Activated naive CD4-positive, alpha-beta T cell treated with anti-CD3 and anti-CD28 coated beads for 36 hours (primary cell): ENCODE measurements around the gene CDC27. TPM values are rescaled to one million over a fixed set of nuclear protein-coding genes. Genes with fewer than 3 reads are reported as not detected.
"Not testable (repeated sequence)": the region's sequence is repeated elsewhere in the genome, so short reads cannot be mapped to it uniquely, and the experiment has no call there.

Experiments
- CTCF ChIA-PET: fragments of 350-600 bp; sonication (Branson Sonifier 250); formaldehyde crosslinking; loops from one replicate; lab custom pipeline; 2021; ENCODE audit warnings: antibody characterized with exemption; lab: Charles Lee
- DNase-seq: peaks from one replicate; pipeline ENCODE4 v3.0.0-alpha.2; 2020
- H3K27ac Mint-ChIP-seq: one replicate; pipeline ENCODE4 v1.8.0; 2021; ENCODE audit warnings: mild to moderate bottlenecking, mixed read lengths
- H3K27me3 Mint-ChIP-seq: one replicate; pipeline ENCODE4 v1.8.0; 2021; ENCODE audit warnings: low read depth, mixed read lengths
- H3K36me3 Mint-ChIP-seq: one replicate; pipeline ENCODE4 v1.8.0; 2021; ENCODE audit warnings: low read depth, mixed read lengths
- H3K4me1 Mint-ChIP-seq: one replicate; pipeline ENCODE4 v1.8.0; 2021; ENCODE audit warnings: low read depth, mixed read lengths
- H3K4me3 Mint-ChIP-seq: one replicate; pipeline ENCODE4 v1.8.0; 2021; ENCODE audit warnings: mild to moderate bottlenecking, moderate library complexity, mixed read lengths
- H3K9me3 Mint-ChIP-seq: one replicate; pipeline ENCODE4 v1.8.0; 2021; ENCODE audit warnings: mixed read lengths
- intact Hi-C: fragments of 100-400 bp; cut with micrococcal nuclease; formaldehyde crosslinking; loops from one replicate; pipeline ENCODE4 v1.15.1; 2023
- total RNA-seq, 2 experiments: library from RNA; stranded (reverse); gene quantifications; one replicate each; pipeline ENCODE4 v1.2.3, GENCODE V29; 2021

Gene CDC27
- total RNA-seq, 2 experiments from 2014 or later = 105 to 117 TPM

DNA sequence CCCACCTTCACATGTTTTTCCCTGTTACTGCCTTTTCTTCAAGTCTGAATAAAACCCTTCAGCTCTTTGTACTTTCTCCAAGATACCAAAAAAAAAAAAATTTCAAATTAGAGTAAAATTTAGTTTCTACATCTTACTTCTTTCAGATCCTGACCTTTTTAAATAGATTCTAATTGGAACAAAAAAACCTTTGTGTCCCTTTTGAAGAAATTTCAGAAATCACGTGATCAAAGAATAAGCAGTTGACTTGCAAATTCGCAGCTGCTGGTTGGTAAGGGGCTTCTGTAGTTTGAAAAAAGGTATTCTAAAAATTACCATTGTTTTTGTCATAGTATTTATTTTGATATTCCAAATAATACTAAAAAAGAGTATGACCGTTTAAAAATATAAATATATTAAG lies 71.7 kb downstream of the CDC27 start:
- peaks cover 14% of the 10 kb centered on the region for H3K36me3 Mint-ChIP-seq
- H3K27me3 Mint-ChIP-seq = no peaks in the 10 kb centered on the region
- peaks cover 15% of the 10 kb centered on the region for H3K4me1 Mint-ChIP-seq
- no peak overlapping the region for H3K4me3 Mint-ChIP-seq
- CTCF ChIA-PET = interaction anchor here (0.6 to 1.1 kb wide), 2 partner anchors 52 to 55 kb away, joined by 3 read pairs; no protein-coding TSS in a partner anchor
- intact Hi-C loops = no loop called here
- H3K9me3 Mint-ChIP-seq = no peaks in the 10 kb centered on the region
- H3K27ac Mint-ChIP-seq = no peak overlapping the region
- DNase-seq = no peak

DNA sequence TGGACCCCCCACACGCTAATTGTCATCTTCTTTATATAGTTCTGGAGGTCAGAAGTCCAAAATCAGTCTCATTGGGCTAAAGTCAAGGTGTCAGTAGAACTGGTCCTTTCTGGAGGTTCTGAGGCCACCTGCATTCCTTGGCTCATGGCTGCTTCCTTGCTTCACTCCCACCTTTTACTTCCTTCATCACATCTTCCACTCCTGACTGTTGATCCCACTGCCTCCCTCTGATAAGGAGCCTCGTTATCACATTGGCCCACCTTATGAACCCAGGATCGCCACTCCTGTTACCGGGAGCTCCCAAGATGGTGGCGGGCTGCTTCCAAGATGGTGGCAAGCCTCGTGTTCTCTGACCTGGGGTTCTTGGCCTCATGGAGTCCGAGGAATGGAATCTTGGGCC lies 83.0 kb downstream of the CDC27 start:
- DNase-seq = no peak
- no peaks in the 10 kb centered on the region for H3K9me3 Mint-ChIP-seq
- CTCF ChIA-PET = no interaction called here
- H3K36me3 Mint-ChIP-seq = no peaks in the 10 kb centered on the region
- H3K4me1 Mint-ChIP-seq = no peaks in the 10 kb centered on the region
- H3K4me3 Mint-ChIP-seq = no peak overlapping the region
- intact Hi-C loops = no loop called here
- no peak overlapping the region for H3K27ac Mint-ChIP-seq
- H3K27me3 Mint-ChIP-seq = peaks cover 1% of the 10 kb centered on the region

DNA sequence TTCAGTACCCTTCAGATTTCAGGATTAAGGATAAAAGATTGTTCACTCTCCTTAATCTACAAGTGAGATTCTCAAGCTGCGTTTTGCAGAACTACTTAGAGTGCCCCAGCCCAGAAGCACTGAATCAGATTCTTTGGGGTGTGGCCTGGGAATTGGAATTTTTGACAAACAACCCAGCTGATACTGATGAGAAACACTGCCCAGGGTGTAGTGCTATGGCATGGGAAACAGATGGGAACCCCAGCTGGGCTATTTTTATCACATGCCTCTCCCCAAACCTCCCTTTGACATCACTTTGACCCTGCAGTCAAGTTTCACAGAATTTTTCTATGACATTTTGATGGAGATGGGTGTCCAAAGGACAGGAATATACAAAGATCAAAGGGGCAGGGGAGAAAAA lies 83.8 kb downstream of the CDC27 start:
- intact Hi-C loops, H3K27me3 Mint-ChIP-seq, H3K4me3 Mint-ChIP-seq, H3K36me3 Mint-ChIP-seq, H3K9me3 Mint-ChIP-seq, H3K4me1 Mint-ChIP-seq, DNase-seq, H3K27ac Mint-ChIP-seq, CTCF ChIA-PET: not testable (repeated sequence)

DNA sequence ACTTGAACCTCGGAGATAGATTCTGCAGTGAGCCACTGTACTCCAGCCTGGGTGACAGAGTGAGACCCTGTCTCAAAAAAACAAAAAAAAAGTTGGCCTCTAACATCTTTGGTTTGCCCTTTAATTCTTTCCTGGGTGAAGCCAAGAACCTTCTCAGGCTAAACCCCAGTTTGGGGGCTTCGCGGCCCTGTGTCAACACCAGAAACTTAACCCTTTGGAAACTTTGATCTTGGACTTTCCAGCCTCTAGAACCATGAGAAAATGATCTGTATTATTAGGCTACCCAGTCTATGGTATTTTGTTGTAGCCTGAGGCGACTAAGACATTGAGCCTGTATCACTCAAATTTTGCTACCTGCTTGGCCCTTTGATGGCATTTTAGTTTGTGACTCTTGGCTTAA lies 86.2 kb downstream of the CDC27 start:
- intact Hi-C loops = no loop called here
- CTCF ChIA-PET = no interaction called here

GRCh38 chr17:47099987-47100711 lies 88.9 kb downstream of the CDC27 start:
- H3K4me3 Mint-ChIP-seq = peak overlapping the region; percentile 100

More for the DNA sequence above, 86.2 kb downstream of the CDC27 start:
- H3K4me3 Mint-ChIP-seq = no peak overlapping the region
- H3K36me3 Mint-ChIP-seq = peaks cover 1% of the 10 kb centered on the region
- H3K27me3 Mint-ChIP-seq = no peaks in the 10 kb centered on the region
- H3K9me3 Mint-ChIP-seq = no peaks in the 10 kb centered on the region
- DNase-seq = no peak
- peaks cover 11% of the 10 kb centered on the region for H3K4me1 Mint-ChIP-seq
- no peak overlapping the region for H3K27ac Mint-ChIP-seq

GRCh38 chr17:47099451-47099986 lies 89.6 kb downstream of the CDC27 start:
- Mint-ChIP-seq H3K27ac (no peak overlapping the region), H3K9me3 (no peaks in the 10 kb centered on the region), H3K4me3 (peak overlapping the region; percentile 100), H3K27me3 (no peaks in the 10 kb centered on the region), H3K36me3 (peaks cover 3% of the 10 kb centered on the region), H3K4me1 (peaks cover 16% of the 10 kb centered on the region)
- peak; percentile 13 for DNase-seq
- intact Hi-C loops = loop anchor here (2.0 kb wide), 1 partner anchor 33 kb away; no protein-coding TSS in a partner anchor
- CTCF ChIA-PET = no interaction called here

More at GRCh38 chr17:47099987-47100711, 88.9 kb downstream of the CDC27 start:
- DNase-seq = peak; percentile 96
- Mint-ChIP-seq H3K4me1 (peaks cover 16% of the 10 kb centered on the region), H3K27me3 (no peaks in the 10 kb centered on the region), H3K36me3 (peaks cover 3% of the 10 kb centered on the region), H3K27ac (peak overlapping the region; percentile 90), H3K9me3 (no peaks in the 10 kb centered on the region)
- CTCF ChIA-PET = no interaction called here
- intact Hi-C loops = loop anchor here (1.0 to 2.0 kb wide), 2 partner anchors 33 to 89 kb away; partner anchors contain the start of gene CDC27

DNA sequence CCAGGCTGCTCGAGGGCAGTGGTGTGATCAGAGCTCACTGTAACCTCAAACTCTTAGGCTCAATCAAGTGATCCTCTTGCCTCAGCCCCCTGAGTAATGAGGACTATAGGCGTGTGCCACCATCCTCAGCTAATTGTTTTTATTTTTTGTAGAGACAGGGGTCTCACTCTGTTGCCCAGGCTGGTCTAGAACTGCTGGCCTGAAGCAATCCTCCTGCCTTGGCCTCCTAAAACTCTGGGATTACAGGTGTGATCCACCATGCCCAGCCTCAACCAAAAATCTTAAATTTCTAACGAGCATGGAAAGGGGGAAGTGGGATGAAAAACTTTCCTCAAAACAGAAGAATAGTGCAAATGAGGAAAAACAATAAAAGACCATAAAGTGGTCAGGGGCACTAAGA lies 92.8 kb downstream of the CDC27 start:
- Mint-ChIP-seq H3K9me3 (no peaks in the 10 kb centered on the region), H3K4me3 (no peak overlapping the region), H3K4me1 (peaks cover 25% of the 10 kb centered on the region), H3K36me3 (peaks cover 13% of the 10 kb centered on the region), H3K27ac (no peak overlapping the region), H3K27me3 (no peaks in the 10 kb centered on the region)
- CTCF ChIA-PET = no interaction called here
- no peak for DNase-seq
- intact Hi-C loops = no loop called here

DNA sequence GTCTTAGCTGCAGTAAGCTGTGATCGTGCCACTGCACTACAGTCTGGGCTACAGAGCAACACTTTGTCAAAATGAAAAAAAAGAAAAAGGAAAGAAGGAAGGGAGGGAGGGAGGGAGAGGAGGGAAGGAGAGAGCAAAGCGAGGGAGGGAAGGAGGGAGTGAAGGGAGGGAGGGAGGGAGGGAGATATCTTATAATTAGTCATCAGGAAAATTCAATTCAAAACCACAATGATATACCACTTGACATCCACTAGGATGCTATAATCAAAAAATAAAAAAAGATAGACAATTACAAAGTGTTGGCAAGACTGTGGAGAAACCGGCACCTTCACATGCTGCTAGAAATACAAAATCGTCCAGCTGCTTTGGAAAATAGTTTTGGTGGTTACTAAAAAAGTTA lies 93.8 kb downstream of the CDC27 start:
- no peak overlapping the region for H3K4me3 Mint-ChIP-seq
- no peak overlapping the region for H3K27ac Mint-ChIP-seq
- no peaks in the 10 kb centered on the region for H3K27me3 Mint-ChIP-seq
- H3K9me3 Mint-ChIP-seq = no peaks in the 10 kb centered on the region
- no peak for DNase-seq
- peaks cover 28% of the 10 kb centered on the region for H3K4me1 Mint-ChIP-seq
- CTCF ChIA-PET = no interaction called here
- H3K36me3 Mint-ChIP-seq = peaks cover 16% of the 10 kb centered on the region
- intact Hi-C loops = no loop called here

DNA sequence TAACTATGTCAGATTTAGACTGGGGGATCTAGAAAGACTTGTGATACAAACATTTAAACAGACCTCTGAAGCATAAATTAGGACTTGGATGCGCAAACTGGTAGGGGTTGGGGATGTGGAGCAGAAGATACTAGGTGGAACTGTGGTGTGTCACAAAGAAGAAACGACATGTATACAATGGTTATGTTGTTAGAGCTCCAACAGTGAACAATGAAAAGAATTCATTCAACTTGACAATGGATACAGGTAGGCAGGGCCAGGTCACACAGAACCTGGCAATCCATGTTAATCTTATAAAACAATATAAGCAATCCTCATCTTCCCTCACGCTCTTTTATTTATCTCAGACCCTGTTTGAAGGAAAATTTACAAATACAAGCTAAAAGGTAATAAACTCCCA lies 102.0 kb downstream of the CDC27 start:
- Mint-ChIP-seq H3K36me3 (peaks cover 6% of the 10 kb centered on the region), H3K4me1 (peaks cover 21% of the 10 kb centered on the region), H3K27ac (no peak overlapping the region), H3K4me3 (no peak overlapping the region), H3K9me3 (no peaks in the 10 kb centered on the region), H3K27me3 (no peaks in the 10 kb centered on the region)
- intact Hi-C loops = no loop called here
- CTCF ChIA-PET = no interaction called here
- no peak for DNase-seq

DNA sequence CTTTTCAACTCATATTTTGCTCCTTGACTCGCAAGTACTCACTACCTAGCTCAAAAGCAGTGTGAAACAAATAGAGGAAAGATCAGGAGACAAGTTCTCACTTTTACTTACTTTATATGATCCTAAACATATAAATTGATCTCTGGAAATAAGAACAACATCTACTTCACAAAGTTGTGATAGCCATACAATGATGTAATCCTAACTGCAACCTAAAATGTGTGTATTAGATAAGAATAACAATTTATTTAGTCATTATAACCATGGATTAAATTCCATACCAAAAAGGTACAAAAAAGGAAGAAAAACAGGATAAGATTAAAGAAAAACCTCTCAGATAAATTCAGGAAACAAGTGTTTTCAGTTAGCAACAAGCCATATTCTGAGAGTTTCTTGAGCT lies 103.4 kb downstream of the CDC27 start:
- Mint-ChIP-seq H3K27me3 (no peaks in the 10 kb centered on the region), H3K36me3 (peaks cover 3% of the 10 kb centered on the region), H3K27ac (no peak overlapping the region), H3K4me1 (peaks cover 18% of the 10 kb centered on the region), H3K9me3 (no peaks in the 10 kb centered on the region), H3K4me3 (no peak overlapping the region)
- intact Hi-C loops = no loop called here
- CTCF ChIA-PET = no interaction called here
- DNase-seq = no peak

DNA sequence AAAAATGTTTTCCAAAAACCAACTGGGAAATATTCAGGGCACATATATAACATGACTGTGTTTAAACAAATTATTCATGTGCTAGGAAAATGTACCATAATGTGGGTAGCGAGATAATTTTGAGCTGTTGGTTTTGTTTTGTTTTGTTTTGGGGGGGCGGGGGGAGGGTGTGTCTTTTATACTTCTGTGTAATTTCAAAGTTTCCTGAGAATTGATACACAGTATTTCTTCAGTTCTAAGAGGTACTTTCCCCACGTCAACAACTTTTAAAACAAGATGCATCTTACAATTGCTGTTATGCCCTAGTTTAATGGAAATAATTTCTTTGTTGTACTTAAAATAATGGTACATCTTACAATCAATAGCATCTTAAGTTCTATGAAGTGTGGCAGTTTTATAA lies 110.3 kb downstream of the CDC27 start:
- Mint-ChIP-seq H3K4me3 (no peak overlapping the region), H3K27me3 (no peaks in the 10 kb centered on the region), H3K36me3 (peaks cover 3% of the 10 kb centered on the region), H3K4me1 (no peaks in the 10 kb centered on the region), H3K27ac (no peak overlapping the region), H3K9me3 (no peaks in the 10 kb centered on the region)
- no peak for DNase-seq
- intact Hi-C loops = no loop called here
- CTCF ChIA-PET = no interaction called here

- Mint-ChIP-seq H3K9me3 (no peaks in the 10 kb centered on the region), H3K4me3 (no peak overlapping the region), H3K36me3 (peaks cover 3% of the 10 kb centered on the region), H3K27ac (no peak overlapping the region), H3K4me1 (peaks cover 2% of the 10 kb centered on the region), H3K27me3 (no peaks in the 10 kb centered on the region)
- no peak for DNase-seq
- intact Hi-C loops = no loop called here
- CTCF ChIA-PET = no interaction called here
Measured at GRCh38 chr17:47077576-47077975, 111.5 kb downstream of the CDC27 start.

GRCh38 chr17:47076171-47076570 lies 112.9 kb downstream of the CDC27 start:
- DNase-seq = no peak
- Mint-ChIP-seq H3K27me3 (no peaks in the 10 kb centered on the region), H3K36me3 (peaks cover 5% of the 10 kb centered on the region), H3K4me1 (peaks cover 8% of the 10 kb centered on the region), H3K4me3 (no peak overlapping the region), H3K27ac (no peak overlapping the region), H3K9me3 (no peaks in the 10 kb centered on the region)
- CTCF ChIA-PET = no interaction called here
- intact Hi-C loops = no loop called here
